ENCODE results near the gene MCC. TPM values are rescaled to one million over a fixed set of nuclear protein-coding genes. Genes with fewer than 3 reads are reported as not detected.

The MCC gene
- total and polyA plus RNA-seq, 4 donors: 1.6 to 38.6 (median 11.2) TPM

GRCh38 chr5:113243349-113243664 is 244.9 kb downstream of the MCC start:
- Histone ChIP-seq H3K27ac (ENCODE audit: low read depth in 1 of 2, low read length in 1 of 2) (no peak overlapping the region), H3K9me3 (ENCODE audit: control insufficient read depth in 4 of 4, insufficient read depth in 3 of 4, low read length in 3 of 4) (peaks cover 0 to 3% (median 0%) of the 10 kb centered on the region in 4 donors), H3K9ac (ENCODE audit: insufficient read depth in 1 of 2, low read length in 2 of 2) (no peak overlapping the region), H3K4me3 (no peak overlapping the region), H3K36me3 (ENCODE audit: control insufficient read depth in 4 of 4, insufficient read depth in 4 of 4, low read length in 4 of 4) (no peaks in the 10 kb centered on the region), H3K27me3 (ENCODE audit: control insufficient read depth in 3 of 3, insufficient read depth in 3 of 3, low read length in 2 of 3) (no peaks in the 10 kb centered on the region), H3K4me1 (ENCODE audit: control insufficient read depth in 5 of 5, insufficient read depth in 5 of 5, low read length in 5 of 5) (peaks cover 0 to 39% (median 5%) of the 10 kb centered on the region in 5 donors)
- 68 to 75% methylated on average over 2 of the region's 2 CpGs for WGBS, 2 donors
- ATAC-seq (ENCODE audit: insufficient read depth, low FRiP score): no peak
- DNase-seq: no peak
- no peak for TF ChIP-seq CTCF (IDR thresholded peaks at IDR 0.05; ENCODE audit: control extremely low read depth, extremely low read depth)

GRCh38 chr5:113242481-113243348 is 245.5 kb downstream of the MCC start:
- DNase-seq (no peak), ATAC-seq (ENCODE audit: insufficient read depth, low FRiP score) (no peak)
- no peak overlapping the region for H3K27ac ChIP-seq (ENCODE audit: low read depth in 1 of 2, low read length in 1 of 2)
- TF ChIP-seq CTCF (IDR thresholded peaks at IDR 0.05; ENCODE audit: control extremely low read depth, extremely low read depth): no peak
- H3K9ac ChIP-seq (ENCODE audit: insufficient read depth in 1 of 2, low read length in 2 of 2): no peak overlapping the region
- 88 to 94% methylated on average over 8 of the region's 8 CpGs for WGBS, 2 donors
- no peaks in the 10 kb centered on the region for H3K27me3 ChIP-seq (ENCODE audit: control insufficient read depth in 3 of 3, insufficient read depth in 3 of 3, low read length in 2 of 3)
- no peaks in the 10 kb centered on the region for H3K36me3 ChIP-seq (ENCODE audit: control insufficient read depth in 4 of 4, insufficient read depth in 4 of 4, low read length in 4 of 4)
- no peak overlapping the region for H3K4me3 ChIP-seq
- peaks cover 0 to 3% (median 0%) of the 10 kb centered on the region in 4 donors for H3K9me3 ChIP-seq (ENCODE audit: control insufficient read depth in 4 of 4, insufficient read depth in 3 of 4, low read length in 3 of 4)
- H3K4me1 ChIP-seq (ENCODE audit: control insufficient read depth in 5 of 5, insufficient read depth in 5 of 5, low read length in 5 of 5): peaks cover under 1 to 39% (median 5%) of the 10 kb centered on the region in 5 donors

- H3K4me1 ChIP-seq (ENCODE audit: control insufficient read depth in 5 of 5, insufficient read depth in 5 of 5, low read length in 5 of 5): peaks cover 2 to 30% (median 5%) of the 10 kb centered on the region in 5 donors
- H3K27me3 ChIP-seq (ENCODE audit: control insufficient read depth in 3 of 3, insufficient read depth in 3 of 3, low read length in 2 of 3): no peaks in the 10 kb centered on the region
- no peak for TF ChIP-seq CTCF (IDR thresholded peaks at IDR 0.05; ENCODE audit: control extremely low read depth, extremely low read depth)
- DNase-seq (no peak), ATAC-seq (ENCODE audit: insufficient read depth, low FRiP score) (no peak)
- peaks cover 0 to 3% (median 0%) of the 10 kb centered on the region in 4 donors for H3K9me3 ChIP-seq (ENCODE audit: control insufficient read depth in 4 of 4, insufficient read depth in 3 of 4, low read length in 3 of 4)
- no peak overlapping the region for H3K27ac ChIP-seq (ENCODE audit: low read depth in 1 of 2, low read length in 1 of 2)
- no peak overlapping the region for H3K4me3 ChIP-seq
- WGBS, 2 donors: 93 to 96% methylated on average over 3 of the region's 3 CpGs
- no peak overlapping the region for H3K9ac ChIP-seq (ENCODE audit: insufficient read depth in 1 of 2, low read length in 2 of 2)
- no peaks in the 10 kb centered on the region for H3K36me3 ChIP-seq (ENCODE audit: control insufficient read depth in 4 of 4, insufficient read depth in 4 of 4, low read length in 4 of 4)
These were observed 247.1 kb downstream of the MCC start for GRCh38 chr5:113240951-113241726.
